ENCODE measurements around the gene SIT1.

DNA sequence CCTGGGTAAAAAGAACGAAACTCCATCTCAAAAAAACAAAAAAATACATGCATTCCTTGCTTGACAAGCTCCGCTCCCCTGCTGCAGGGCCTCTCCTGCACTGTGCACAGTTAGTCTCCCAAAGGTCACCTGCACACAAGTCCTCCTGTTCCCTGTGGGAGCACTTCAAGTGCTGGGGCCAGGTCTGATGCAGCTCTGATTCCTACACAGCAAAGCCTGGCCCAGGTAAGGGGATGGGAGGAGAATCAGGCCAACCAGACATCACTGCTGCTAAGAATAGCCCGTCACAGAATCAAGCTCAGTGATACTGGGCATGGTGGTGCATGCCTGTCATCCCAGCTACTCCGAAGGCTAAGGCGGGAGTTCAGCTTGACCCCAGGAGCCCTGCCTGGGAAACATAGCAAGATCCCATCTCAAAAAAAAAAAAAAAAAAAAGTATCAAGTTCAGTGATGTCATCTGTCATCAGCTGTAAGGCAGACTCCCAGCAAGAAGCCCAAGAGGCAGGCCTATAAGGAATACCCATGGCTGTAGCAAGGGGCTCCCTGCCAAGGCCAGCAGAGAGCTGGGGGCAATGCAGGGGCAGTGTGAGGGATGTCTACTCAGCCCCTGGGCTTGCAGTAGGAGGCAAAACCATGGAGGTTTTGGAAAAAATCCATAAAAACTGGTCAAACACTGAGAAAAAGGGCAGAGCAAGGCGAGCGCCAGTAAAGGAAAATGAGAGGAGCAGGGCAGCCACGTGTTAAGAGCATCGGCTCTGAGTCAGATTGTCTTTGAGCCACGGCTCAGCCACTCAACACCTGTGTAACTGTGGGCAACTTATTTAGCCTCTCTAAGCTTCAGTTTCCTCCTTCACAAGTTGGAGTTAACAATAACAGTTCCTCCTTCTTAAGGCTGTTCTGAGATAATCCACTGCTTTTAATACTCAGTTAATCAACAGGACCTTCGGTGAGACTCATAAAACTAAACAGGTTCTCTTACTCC lies 35.8 kb upstream of the SIT1 start:
- no peak for TF ChIP-seq POLR2AphosphoS5 (IDR thresholded peaks at IDR 0.05; ENCODE audit: low read depth, low read length)
- no peak for TF ChIP-seq TAF1 (IDR thresholded peaks at IDR 0.05; ENCODE audit: borderline replicate concordance, insufficient read depth, low read length)
- TF ChIP-seq SIN3A (IDR thresholded peaks at IDR 0.05; ENCODE audit: borderline replicate concordance, insufficient read depth, low read length), result no peak
- TF ChIP-seq, protein P1, sequence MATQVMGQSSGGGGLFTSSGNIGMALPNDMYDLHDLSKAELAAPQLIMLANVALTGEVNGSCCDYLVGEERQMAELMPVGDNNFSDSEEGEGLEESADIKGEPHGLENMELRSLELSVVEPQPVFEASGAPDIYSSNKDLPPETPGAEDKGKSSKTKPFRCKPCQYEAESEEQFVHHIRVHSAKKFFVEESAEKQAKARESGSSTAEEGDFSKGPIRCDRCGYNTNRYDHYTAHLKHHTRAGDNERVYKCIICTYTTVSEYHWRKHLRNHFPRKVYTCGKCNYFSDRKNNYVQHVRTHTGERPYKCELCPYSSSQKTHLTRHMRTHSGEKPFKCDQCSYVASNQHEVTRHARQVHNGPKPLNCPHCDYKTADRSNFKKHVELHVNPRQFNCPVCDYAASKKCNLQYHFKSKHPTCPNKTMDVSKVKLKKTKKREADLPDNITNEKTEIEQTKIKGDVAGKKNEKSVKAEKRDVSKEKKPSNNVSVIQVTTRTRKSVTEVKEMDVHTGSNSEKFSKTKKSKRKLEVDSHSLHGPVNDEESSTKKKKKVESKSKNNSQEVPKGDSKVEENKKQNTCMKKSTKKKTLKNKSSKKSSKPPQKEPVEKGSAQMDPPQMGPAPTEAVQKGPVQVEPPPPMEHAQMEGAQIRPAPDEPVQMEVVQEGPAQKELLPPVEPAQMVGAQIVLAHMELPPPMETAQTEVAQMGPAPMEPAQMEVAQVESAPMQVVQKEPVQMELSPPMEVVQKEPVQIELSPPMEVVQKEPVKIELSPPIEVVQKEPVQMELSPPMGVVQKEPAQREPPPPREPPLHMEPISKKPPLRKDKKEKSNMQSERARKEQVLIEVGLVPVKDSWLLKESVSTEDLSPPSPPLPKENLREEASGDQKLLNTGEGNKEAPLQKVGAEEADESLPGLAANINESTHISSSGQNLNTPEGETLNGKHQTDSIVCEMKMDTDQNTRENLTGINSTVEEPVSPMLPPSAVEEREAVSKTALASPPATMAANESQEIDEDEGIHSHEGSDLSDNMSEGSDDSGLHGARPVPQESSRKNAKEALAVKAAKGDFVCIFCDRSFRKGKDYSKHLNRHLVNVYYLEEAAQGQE (IDR thresholded peaks at IDR 0.05; ENCODE audit: insufficient read depth in 1 of 2, low read depth in 2 of 2, low read length in 2 of 2), result no peak
- TF ChIP-seq FOXP2 (optimal IDR thresholded peaks at IDR 0.05; ENCODE audit: borderline replicate concordance, extremely low read depth, extremely low read length, insufficient read depth), result no peak
